SH-SY5Y (cell line): ENCODE measurements around the gene AP5S1.

Experiments used
- GATA2 ChIP-seq: IDR thresholded peaks from 2 replicates; pipeline ENCODE4 v1.6.1; 2011; ENCODE audit warnings: mild to moderate bottlenecking, low read depth, low read length
- GATA3 ChIP-seq: IDR thresholded peaks from 2 replicates; pipeline ENCODE4 v1.6.1; 2011; ENCODE audit warnings: low read depth, mild to moderate bottlenecking, low read length, moderate library complexity

DNA sequence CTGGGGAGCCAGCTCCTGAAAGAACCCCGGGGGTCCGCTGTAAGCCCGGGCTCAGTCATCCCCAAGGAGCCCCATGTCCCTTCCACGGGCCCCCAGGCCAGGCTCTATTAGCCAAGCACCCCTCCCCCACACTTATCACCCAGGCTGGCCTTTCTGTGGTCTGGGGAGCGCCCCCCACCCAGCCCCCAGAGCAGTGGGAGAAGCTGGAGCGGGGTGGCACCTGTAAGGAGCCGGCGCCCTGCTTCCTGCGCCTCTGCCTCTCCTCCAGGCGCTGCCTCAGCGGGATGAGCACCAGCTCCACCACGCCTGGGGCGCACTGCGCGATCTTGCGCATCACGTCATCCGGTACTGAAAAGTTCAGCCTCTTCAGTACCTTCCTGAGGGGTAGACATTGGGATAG, 41.4 kb upstream of the AP5S1 start:
- TF ChIP-seq GATA3 (no peak), GATA2 (no peak)
